Caco-2 (cell line): ENCODE data around the gene MYH6. TPM values are rescaled to one million over a fixed set of nuclear protein-coding genes. Genes with fewer than 3 reads are reported as not detected.

Experiments
- BruUV-seq: library from RNA; stranded (reverse); fragments of 400-500 nt; replicated peaks from 2 replicates; lab custom pipeline; 2021; lab: Mats Ljungman, UMichigan
- CTCF ChIA-PET: fragments of 300-600 bp; sonication (Branson Sonifier 250); formaldehyde crosslinking; loops from one replicate; lab custom pipeline; 2022; ENCODE audit warnings: antibody characterized with exemption; lab: Charles Lee
- POLR2A ChIA-PET: fragments of 300-600 bp; sonication (Branson Sonifier 250); formaldehyde crosslinking; loops from one replicate; lab custom pipeline; 2022; ENCODE audit warnings: antibody characterized with exemption; lab: Charles Lee
- DNase-seq, 2 experiments: peaks; one replicate each; pipeline versions ENCODE4 v3.0.0 to v3.0.0-alpha.2; 2020 to 2022
- H3K27me3 ChIP-seq: replicated peaks from 2 replicates; pipeline ENCODE4 v1.6.0; 2011; ENCODE audit warnings: low read length; ENCODE audit not compliant: control insufficient read depth, insufficient read depth
- H3K36me3 ChIP-seq: 2 replicates; pipeline ENCODE4 v1.5.1; 2011; ENCODE audit warnings: low read length; ENCODE audit not compliant: control insufficient read depth, insufficient read depth
- H3K4me1 ChIP-seq: fragments of 250-450 bp; sonication (Bioruptor Pico); 2 replicates; pipeline ENCODE4 v1.5.1; 2020; ENCODE audit warnings: mild to moderate bottlenecking
- H3K4me3 ChIP-seq: 2 replicates; pipeline ENCODE4 v1.5.1; 2011; ENCODE audit warnings: low read depth, mild to moderate bottlenecking, control low read depth, low read length
- H3K9me3 ChIP-seq: fragments of 250-450 bp; sonication (Bioruptor Pico); 2 replicates; pipeline ENCODE4 v1.5.1; 2020; ENCODE audit warnings: mild to moderate bottlenecking, moderate library complexity
- H3K27ac Mint-ChIP-seq: one replicate; pipeline ENCODE4 v1.8.0; 2022; ENCODE audit warnings: mixed read lengths; ENCODE audit not compliant: unreplicated experiment
- H3K27me3 Mint-ChIP-seq: one replicate; pipeline ENCODE4 v1.8.0; 2022; ENCODE audit warnings: mixed read lengths; ENCODE audit not compliant: insufficient read depth, unreplicated experiment
- H3K36me3 Mint-ChIP-seq: one replicate; pipeline ENCODE4 v1.8.0; 2022; ENCODE audit warnings: mild to moderate bottlenecking, mixed read lengths; ENCODE audit not compliant: insufficient read depth, unreplicated experiment
- H3K4me1 Mint-ChIP-seq: one replicate; pipeline ENCODE4 v1.8.0; 2022; ENCODE audit warnings: low read depth, mixed read lengths; ENCODE audit not compliant: unreplicated experiment
- H3K4me3 Mint-ChIP-seq: one replicate; pipeline ENCODE4 v1.8.0; 2022; ENCODE audit warnings: mild to moderate bottlenecking, moderate library complexity, mixed read lengths; ENCODE audit not compliant: unreplicated experiment
- H3K9me3 Mint-ChIP-seq: one replicate; pipeline ENCODE4 v1.8.0; 2022; ENCODE audit warnings: mixed read lengths; ENCODE audit not compliant: unreplicated experiment
- CTCF ChIP-seq, 2 experiments: fragments of 200-600 bp in 1 of 2; IDR thresholded peaks; 1 replicate in 1 of 2; 2 replicates in 1 of 2; pipeline versions ENCODE4 v1.5.1 to v1.8.0; 2011 to 2022; ENCODE audit warnings: antibody characterized with exemption in 1 of 2, control low read depth in 1 of 2, inconsistent platforms in 1 of 2, low read depth in 1 of 2, low read length in 1 of 2, mild to moderate bottlenecking in 1 of 2, moderate library complexity in 1 of 2; ENCODE audit not compliant: insufficient read depth in 1 of 2, severe bottlenecking in 1 of 2, unreplicated experiment in 1 of 2
- intact Hi-C: fragments of 100-400 bp; cut with micrococcal nuclease; formaldehyde crosslinking; loops from one replicate; pipeline ENCODE4 v1.10.0; 2022; ENCODE audit not compliant: unreplicated experiment
- total RNA-seq: library from RNA; stranded (reverse); gene quantifications from 2 replicates; pipeline ENCODE4 v1.2.3, GENCODE V29; 2022

MYH6 gene
- total RNA-seq, 1 experiment from 2014 or later: not detected

- Histone ChIP-seq H3K9me3 (no peaks in the 10 kb centered on the region), H3K4me3 (no peak overlapping the region), H3K27me3 (no peaks in the 10 kb centered on the region; the same call in 1 of the 2 replicates), H3K36me3 (no peaks in the 10 kb centered on the region), H3K4me1 (no peaks in the 10 kb centered on the region)
- BruUV-seq: no TSS peak
- ChIA-PET CTCF (no interaction called here), POLR2A (no interaction called here)
- no peak for DNase-seq
- Mint-ChIP-seq H3K27me3 (peaks cover 25% of the 10 kb centered on the region), H3K9me3 (no peaks in the 10 kb centered on the region), H3K27ac (no peak overlapping the region), H3K4me1 (no peaks in the 10 kb centered on the region), H3K4me3 (no peak overlapping the region), H3K36me3 (no peaks in the 10 kb centered on the region)
- intact Hi-C loops: loop anchor here (10.0 kb wide), 1 partner anchor 265 kb away; no protein-coding TSS in a partner anchor
- no peak for TF ChIP-seq CTCF (IDR thresholded peaks at IDR 0.05; ENCODE audit: insufficient read depth in 1 of 2, low read depth in 1 of 2, low read length in 1 of 2, severe bottlenecking in 1 of 2, unreplicated experiment in 1 of 2)
These were observed 18.7 kb downstream of the MYH6 start for GRCh38 chr14:23389396-23389795.

DNA sequence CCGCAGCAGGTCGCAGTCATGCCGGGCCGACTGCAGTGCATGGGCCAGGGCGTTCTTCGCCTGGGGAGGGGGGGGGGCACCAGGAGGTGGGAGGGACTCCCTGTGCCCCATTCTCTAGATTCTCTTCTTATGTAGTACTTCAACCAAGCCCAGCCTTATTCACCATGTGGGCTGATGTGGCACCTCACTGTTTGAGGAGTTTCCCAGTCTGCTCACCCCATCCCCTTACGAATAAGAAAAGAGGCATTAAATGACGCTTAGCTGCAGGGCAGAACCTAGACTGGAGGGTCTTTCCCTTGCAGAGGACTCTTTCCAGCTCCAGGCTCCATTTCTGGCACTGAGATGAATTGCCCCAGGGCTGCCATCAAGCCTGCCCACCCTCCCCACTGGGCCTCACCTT lies 19.1 kb downstream of the MYH6 start:
- H3K4me1 Mint-ChIP-seq: no peaks in the 10 kb centered on the region
- H3K9me3 ChIP-seq: no peaks in the 10 kb centered on the region
- TF ChIP-seq CTCF (IDR thresholded peaks at IDR 0.05; ENCODE audit: insufficient read depth in 1 of 2, low read depth in 1 of 2, low read length in 1 of 2, severe bottlenecking in 1 of 2, unreplicated experiment in 1 of 2): no peak
- no TSS peak for BruUV-seq
- no peak overlapping the region for H3K27ac Mint-ChIP-seq
- peaks cover 25% of the 10 kb centered on the region for H3K27me3 Mint-ChIP-seq
- no peaks in the 10 kb centered on the region for H3K36me3 ChIP-seq
- H3K4me3 Mint-ChIP-seq: no peak overlapping the region
- H3K9me3 Mint-ChIP-seq: no peaks in the 10 kb centered on the region
- DNase-seq: no peak
- no peaks in the 10 kb centered on the region for H3K4me1 ChIP-seq
- POLR2A ChIA-PET: no interaction called here
- H3K4me3 ChIP-seq: no peak overlapping the region
- CTCF ChIA-PET: no interaction called here
- H3K27me3 ChIP-seq: no peaks in the 10 kb centered on the region; the same call in 1 of the 2 replicates
- no peaks in the 10 kb centered on the region for H3K36me3 Mint-ChIP-seq
- intact Hi-C loops: loop anchor here (10.0 kb wide), 1 partner anchor 266 kb away; no protein-coding TSS in a partner anchor

DNA sequence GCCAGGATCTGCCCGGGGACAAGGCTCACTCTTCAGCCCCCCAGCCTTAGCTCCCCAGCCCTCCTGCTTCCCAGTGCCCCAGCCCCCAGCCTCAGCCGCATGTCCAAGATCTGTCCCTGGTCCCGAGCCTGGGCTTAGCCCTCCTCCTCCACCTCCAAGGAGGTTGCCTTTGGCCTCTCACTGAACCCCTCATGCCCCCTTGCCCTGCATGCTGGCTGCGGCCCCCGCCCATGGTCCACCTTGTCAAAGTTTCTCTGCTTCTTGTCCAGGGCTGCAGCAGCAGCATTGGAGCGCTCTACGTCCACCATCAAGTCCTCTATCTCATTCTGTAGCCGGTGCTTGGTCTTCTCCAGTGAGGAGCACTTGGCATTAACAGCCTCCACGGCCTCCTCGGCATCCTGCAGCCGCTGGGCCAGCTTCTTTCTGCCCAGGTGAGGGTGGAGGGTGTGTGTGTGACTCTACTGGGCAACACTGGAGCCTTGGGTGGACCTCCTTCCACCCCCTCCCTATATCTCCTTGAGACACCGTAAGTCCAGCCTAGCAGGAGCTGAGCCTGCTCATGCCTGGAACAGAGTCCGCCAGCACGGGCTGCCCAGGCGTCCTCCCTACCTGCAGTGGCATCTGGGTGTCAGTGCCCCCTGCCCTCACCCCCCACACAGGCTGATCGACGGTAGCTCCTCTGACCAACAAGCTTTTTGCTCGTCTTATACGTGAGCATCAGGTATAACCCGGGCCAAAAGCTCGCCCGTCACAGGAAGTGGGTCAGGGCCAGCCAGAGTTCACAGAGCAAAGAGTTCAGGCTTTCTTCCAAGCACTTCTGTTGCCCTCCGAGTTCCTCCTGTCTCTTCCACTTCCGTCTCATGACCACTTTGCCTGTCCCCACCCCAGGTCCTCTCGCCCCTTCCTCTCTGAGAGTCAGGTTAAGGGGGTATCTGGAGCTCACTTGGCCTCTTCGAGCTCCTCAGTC lies 19.9 kb downstream of the MYH6 start:
- no TSS peak for BruUV-seq
- H3K27me3 Mint-ChIP-seq: peaks cover 25% of the 10 kb centered on the region
- H3K4me3 ChIP-seq: no peak overlapping the region
- DNase-seq: no peak
- no peak overlapping the region for H3K4me3 Mint-ChIP-seq
- no peaks in the 10 kb centered on the region for H3K4me1 ChIP-seq
- ChIA-PET CTCF (no interaction called here), POLR2A (no interaction called here)
- intact Hi-C loops: loop anchor here (10.0 kb wide), 1 partner anchor 267 kb away; no protein-coding TSS in a partner anchor
- no peaks in the 10 kb centered on the region; the same call in 1 of the 2 replicates for H3K27me3 ChIP-seq
- no peaks in the 10 kb centered on the region for H3K9me3 ChIP-seq
- H3K4me1 Mint-ChIP-seq: no peaks in the 10 kb centered on the region
- H3K36me3 ChIP-seq: no peaks in the 10 kb centered on the region
- H3K9me3 Mint-ChIP-seq: no peaks in the 10 kb centered on the region
- no peak overlapping the region for H3K27ac Mint-ChIP-seq
- H3K36me3 Mint-ChIP-seq: no peaks in the 10 kb centered on the region
- no peak for TF ChIP-seq CTCF (IDR thresholded peaks at IDR 0.05; ENCODE audit: insufficient read depth in 1 of 2, low read depth in 1 of 2, low read length in 1 of 2, severe bottlenecking in 1 of 2, unreplicated experiment in 1 of 2)
